ENCODE measurements around the gene SPP1. TPM values are rescaled to one million over a fixed set of nuclear protein-coding genes. Genes with fewer than 3 reads are reported as not detected.

SPP1 gene
- polyA plus RNA-seq, 3 donors, result 0.08 TPM; not detected in 2

DNA sequence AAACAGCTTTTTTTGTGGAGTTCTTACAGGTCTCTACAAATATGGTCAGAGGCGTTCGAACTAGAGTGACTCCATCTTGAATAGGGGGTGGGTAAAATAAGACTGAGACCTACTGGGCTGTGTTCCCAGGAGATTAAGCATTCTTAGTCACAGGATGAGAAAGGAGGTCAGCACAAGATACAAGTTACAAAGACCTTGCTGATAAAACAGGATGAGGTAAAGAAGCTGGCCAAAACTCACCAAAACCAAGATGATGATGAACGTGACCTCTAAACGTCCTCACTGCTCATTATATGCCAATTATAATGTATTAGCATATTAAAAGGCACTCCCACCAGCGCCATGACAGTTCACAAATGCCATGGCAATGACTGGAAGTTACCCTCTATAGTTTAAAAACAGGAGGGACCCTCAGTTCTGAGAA is 42.8 kb upstream of the SPP1 start:
- TF ChIP-seq, protein P1, sequence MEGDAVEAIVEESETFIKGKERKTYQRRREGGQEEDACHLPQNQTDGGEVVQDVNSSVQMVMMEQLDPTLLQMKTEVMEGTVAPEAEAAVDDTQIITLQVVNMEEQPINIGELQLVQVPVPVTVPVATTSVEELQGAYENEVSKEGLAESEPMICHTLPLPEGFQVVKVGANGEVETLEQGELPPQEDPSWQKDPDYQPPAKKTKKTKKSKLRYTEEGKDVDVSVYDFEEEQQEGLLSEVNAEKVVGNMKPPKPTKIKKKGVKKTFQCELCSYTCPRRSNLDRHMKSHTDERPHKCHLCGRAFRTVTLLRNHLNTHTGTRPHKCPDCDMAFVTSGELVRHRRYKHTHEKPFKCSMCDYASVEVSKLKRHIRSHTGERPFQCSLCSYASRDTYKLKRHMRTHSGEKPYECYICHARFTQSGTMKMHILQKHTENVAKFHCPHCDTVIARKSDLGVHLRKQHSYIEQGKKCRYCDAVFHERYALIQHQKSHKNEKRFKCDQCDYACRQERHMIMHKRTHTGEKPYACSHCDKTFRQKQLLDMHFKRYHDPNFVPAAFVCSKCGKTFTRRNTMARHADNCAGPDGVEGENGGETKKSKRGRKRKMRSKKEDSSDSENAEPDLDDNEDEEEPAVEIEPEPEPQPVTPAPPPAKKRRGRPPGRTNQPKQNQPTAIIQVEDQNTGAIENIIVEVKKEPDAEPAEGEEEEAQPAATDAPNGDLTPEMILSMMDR (IDR thresholded peaks at IDR 0.05), result no peak
- Mint-ChIP-seq H3K27ac (no peak overlapping the region), H3K27me3 (ENCODE audit: low read depth in 3 of 3) (peaks cover 1 to 4% (median 2%) of the 10 kb centered on the region in 3 donors), H3K4me1 (no peaks in the 10 kb centered on the region), H3K36me3 (no peaks in the 10 kb centered on the region), H3K4me3 (no peak overlapping the region), H3K9me3 (peaks cover 0 to 12% (median 8%) of the 10 kb centered on the region in 7 donors)
- no peak overlapping the region for H3K4me3 ChIP-seq (replicated peaks in 1 of 3; ENCODE audit: low read depth in 2 of 3, low read length in 3 of 3)
- H2AFZ ChIP-seq (ENCODE audit: insufficient read depth, low read depth, low read length, poor library complexity, severe bottlenecking), result no peak overlapping the region
- no peaks in the 10 kb centered on the region for H4K20me1 ChIP-seq (ENCODE audit: insufficient read depth, low read length)
- intact Hi-C loops (cut with micrococcal nuclease), result no loop called here
- no peaks in the 10 kb centered on the region for H3K4me1 ChIP-seq (ENCODE audit: control insufficient read depth in 1 of 2, insufficient read depth in 2 of 2, low read length in 2 of 2)
- H3K9me3 ChIP-seq (replicated peaks in 1 of 2; ENCODE audit: control insufficient read depth in 1 of 2, insufficient read depth in 1 of 2, low read length in 2 of 2), result peaks cover 0 to 5% of the 10 kb centered on the region in 2 donors
- WGBS (ENCODE audit: insufficient coverage), result 100% methylated on average over 1 of the region's 5 CpGs
- DNase-seq, result no peak
- no peak overlapping the region for H3K9ac ChIP-seq (ENCODE audit: insufficient read depth, low read length, poor library complexity, severe bottlenecking)
- no peaks in the 10 kb centered on the region for H3K79me2 ChIP-seq (ENCODE audit: insufficient read depth, low read length)
- H3K4me2 ChIP-seq (replicated peaks; ENCODE audit: extremely low read depth, low read length, poor library complexity, severe bottlenecking), result no peak overlapping the region
- H3K27me3 ChIP-seq (ENCODE audit: control insufficient read depth in 2 of 2, insufficient read depth in 2 of 2, low read length in 2 of 2), result no peaks in the 10 kb centered on the region
- H3K36me3 ChIP-seq (replicated peaks in 1 of 2; ENCODE audit: control insufficient read depth in 1 of 2, insufficient read depth in 2 of 2, low read length in 2 of 2), result no peaks in the 10 kb centered on the region
- no peak overlapping the region for H3K27ac ChIP-seq (ENCODE audit: low read depth in 1 of 2, low read length in 2 of 2)

DNA sequence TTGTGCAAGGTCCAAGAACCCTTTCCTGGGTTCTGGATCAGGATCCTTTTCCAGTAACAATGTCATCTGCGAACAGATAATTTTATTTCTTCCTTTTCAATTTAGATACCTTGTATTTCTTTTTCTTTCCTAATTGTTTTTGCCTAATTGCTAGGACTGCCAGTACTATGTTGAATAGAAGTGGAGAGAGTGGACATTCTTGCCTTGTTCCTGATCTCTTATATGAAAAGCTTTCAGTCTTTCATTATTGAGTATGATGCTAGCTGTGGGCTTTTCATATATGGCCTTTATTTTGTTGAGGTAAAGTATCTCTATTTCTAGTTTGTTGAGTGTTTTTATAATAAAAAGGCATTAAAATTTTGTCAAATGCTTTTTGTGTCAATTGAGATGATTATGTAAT is 42.2 kb upstream of the SPP1 start:
- TF ChIP-seq, protein P1 (IDR thresholded peaks at IDR 0.05), result no peak
- H3K4me3 Mint-ChIP-seq, result no peak overlapping the region
- Histone ChIP-seq H3K4me2 (replicated peaks; ENCODE audit: extremely low read depth, low read length, poor library complexity, severe bottlenecking) (no peak overlapping the region), H3K27ac (ENCODE audit: low read depth in 1 of 2, low read length in 2 of 2) (no peak overlapping the region), H2AFZ (ENCODE audit: insufficient read depth, low read depth, low read length, poor library complexity, severe bottlenecking) (no peak overlapping the region), H3K9me3 (replicated peaks in 1 of 2; ENCODE audit: control insufficient read depth in 1 of 2, insufficient read depth in 1 of 2, low read length in 2 of 2) (peaks cover 0 to 5% of the 10 kb centered on the region in 2 donors), H3K4me3 (replicated peaks in 1 of 3; ENCODE audit: low read depth in 2 of 3, low read length in 3 of 3) (no peak overlapping the region), H3K36me3 (replicated peaks in 1 of 2; ENCODE audit: control insufficient read depth in 1 of 2, insufficient read depth in 2 of 2, low read length in 2 of 2) (no peaks in the 10 kb centered on the region), H3K27me3 (ENCODE audit: control insufficient read depth in 2 of 2, insufficient read depth in 2 of 2, low read length in 2 of 2) (no peaks in the 10 kb centered on the region), H3K79me2 (ENCODE audit: insufficient read depth, low read length) (no peaks in the 10 kb centered on the region), H4K20me1 (ENCODE audit: insufficient read depth, low read length) (no peaks in the 10 kb centered on the region), H3K4me1 (ENCODE audit: control insufficient read depth in 1 of 2, insufficient read depth in 2 of 2, low read length in 2 of 2) (no peaks in the 10 kb centered on the region), H3K9ac (ENCODE audit: insufficient read depth, low read length, poor library complexity, severe bottlenecking) (no peak overlapping the region)
- H3K36me3 Mint-ChIP-seq, result no peaks in the 10 kb centered on the region
- WGBS (ENCODE audit: insufficient coverage), result no CpG with 5 or more reads among the region's 1 CpG
- H3K27ac Mint-ChIP-seq, result no peak overlapping the region
- intact Hi-C loops (cut with micrococcal nuclease), result no loop called here
- H3K4me1 Mint-ChIP-seq, result no peaks in the 10 kb centered on the region
- H3K9me3 Mint-ChIP-seq, result peaks cover 0 to 12% (median 8%) of the 10 kb centered on the region in 7 donors
- no peaks in the 10 kb centered on the region for H3K27me3 Mint-ChIP-seq (ENCODE audit: low read depth in 3 of 3)
- no peak for DNase-seq

Measured in CD14-positive monocyte (primary cell).